ENCODE results near the gene KLF11. TPM values are rescaled to one million over a fixed set of nuclear protein-coding genes. Genes with fewer than 3 reads are reported as not detected.
A peak's percentile ranks its signal among the peaks of the same experiment; 100 is the strongest.

KLF11 gene
- total and polyA plus RNA-seq, 4 experiments from 2014 or later: 7.0 to 9.8 (median 7.9) TPM

- no peak overlapping the region for H3K4me3 ChIP-seq (ENCODE audit: low read length in 2 of 2)
- ChIA-PET POLR2A (ENCODE audit: partially characterized antibody) (interaction anchor here (3.4 kb wide), 1 partner anchor 11 kb away, joined by 12 read pairs; the partner anchor contains the start of gene KLF11), CTCF (ENCODE audit: partially characterized antibody) (interaction anchor here (1.0 to 6.0 kb wide), 2 partner anchors 15 to 48 kb away, joined by 3 to 53 read pairs; no protein-coding TSS in a partner anchor)
- H3K27me3 Mint-ChIP-seq: no peaks in the 10 kb centered on the region
- no peaks in the 10 kb centered on the region for H3K27me3 ChIP-seq (ENCODE audit: insufficient read depth, low read length)
- DNase-seq: no peak
- no peaks in the 10 kb centered on the region for H3K36me3 ChIP-seq (ENCODE audit: insufficient read depth, low read length)
- peaks cover 52% of the 10 kb centered on the region for H3K4me1 ChIP-seq (ENCODE audit: insufficient read depth, low read length)
- intact Hi-C loops (cut with micrococcal nuclease): no loop called here
- no peak overlapping the region for H3K27ac Mint-ChIP-seq
- H3K9me3 ChIP-seq (ENCODE audit: control insufficient read depth in 1 of 2, low read length in 2 of 2): no peaks in the 10 kb centered on the region
- H3K27ac ChIP-seq (ENCODE audit: low read depth, low read length): no peak overlapping the region
- H3K4me1 Mint-ChIP-seq: peaks cover 16 to 54% (median 33%) of the 10 kb centered on the region in 4 donors
- no peak overlapping the region for H3K4me3 Mint-ChIP-seq
- no peaks in the 10 kb centered on the region for H3K9me3 Mint-ChIP-seq
- H3K36me3 Mint-ChIP-seq: no peaks in the 10 kb centered on the region
Measured at GRCh38 chr2:10032746-10033105, 10.6 kb upstream of the KLF11 start.

DNA sequence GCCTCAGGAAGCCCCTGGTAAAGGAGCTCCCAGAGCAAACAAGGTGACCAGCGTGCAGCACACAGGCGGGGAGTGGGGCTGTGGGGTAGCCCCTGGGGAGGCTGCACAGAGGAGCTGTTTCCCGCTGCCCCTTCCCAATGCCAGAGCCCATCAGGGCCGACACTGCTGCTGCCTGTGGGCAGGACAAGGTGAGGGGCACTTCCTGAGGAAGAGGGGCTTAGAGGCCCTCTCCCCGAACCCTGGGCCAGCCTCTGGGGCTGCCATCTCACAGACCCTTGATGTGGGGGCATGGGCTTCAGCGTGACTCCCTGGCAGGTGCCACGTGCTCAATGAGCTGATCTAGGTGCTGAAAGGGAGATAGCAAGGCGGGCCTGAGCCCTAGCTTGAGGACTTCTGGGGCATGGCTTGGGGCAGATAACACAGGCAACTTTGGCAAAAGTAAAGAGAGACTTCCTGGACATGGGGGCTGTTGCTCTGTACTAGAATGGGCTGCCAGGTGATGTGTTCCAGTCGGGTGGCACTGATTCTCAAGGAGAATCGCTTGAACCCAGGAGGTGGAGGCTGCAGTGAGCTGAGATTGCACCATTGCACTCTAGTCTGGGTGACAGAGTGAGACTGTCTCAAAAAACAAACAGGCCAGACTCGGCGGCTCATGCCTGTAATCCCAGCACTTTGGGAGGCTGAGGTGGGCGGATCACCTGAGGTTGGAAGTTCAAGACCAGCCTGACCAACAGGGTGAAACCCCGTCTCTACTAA is 9.9 kb upstream of the KLF11 start:
- Histone ChIP-seq H3K4me3 (ENCODE audit: low read length in 2 of 2) (no peak overlapping the region), H3K4me1 (ENCODE audit: insufficient read depth, low read length) (peaks cover 45% of the 10 kb centered on the region), H3K27ac (ENCODE audit: low read depth, low read length) (no peak overlapping the region), H3K36me3 (ENCODE audit: insufficient read depth, low read length) (no peaks in the 10 kb centered on the region), H3K27me3 (ENCODE audit: insufficient read depth, low read length) (no peaks in the 10 kb centered on the region), H3K9me3 (ENCODE audit: control insufficient read depth in 1 of 2, low read length in 2 of 2) (no peaks in the 10 kb centered on the region)
- no peak overlapping the region for H3K27ac Mint-ChIP-seq
- CTCF ChIA-PET (ENCODE audit: partially characterized antibody): interaction anchor here (1.0 to 6.0 kb wide), 2 partner anchors 14 to 49 kb away, joined by 3 to 53 read pairs; no protein-coding TSS in a partner anchor
- H3K4me3 Mint-ChIP-seq: no peak overlapping the region
- POLR2A ChIA-PET (ENCODE audit: partially characterized antibody): interaction anchor here (3.4 kb wide), 1 partner anchor 11 kb away, joined by 12 read pairs; the partner anchor contains the start of gene KLF11
- H3K36me3 Mint-ChIP-seq: no peaks in the 10 kb centered on the region
- intact Hi-C loops (cut with micrococcal nuclease): no loop called here
- peaks cover 16 to 47% (median 27%) of the 10 kb centered on the region in 4 donors for H3K4me1 Mint-ChIP-seq
- no peak for DNase-seq
- H3K27me3 Mint-ChIP-seq: no peaks in the 10 kb centered on the region
- no peaks in the 10 kb centered on the region for H3K9me3 Mint-ChIP-seq

DNA sequence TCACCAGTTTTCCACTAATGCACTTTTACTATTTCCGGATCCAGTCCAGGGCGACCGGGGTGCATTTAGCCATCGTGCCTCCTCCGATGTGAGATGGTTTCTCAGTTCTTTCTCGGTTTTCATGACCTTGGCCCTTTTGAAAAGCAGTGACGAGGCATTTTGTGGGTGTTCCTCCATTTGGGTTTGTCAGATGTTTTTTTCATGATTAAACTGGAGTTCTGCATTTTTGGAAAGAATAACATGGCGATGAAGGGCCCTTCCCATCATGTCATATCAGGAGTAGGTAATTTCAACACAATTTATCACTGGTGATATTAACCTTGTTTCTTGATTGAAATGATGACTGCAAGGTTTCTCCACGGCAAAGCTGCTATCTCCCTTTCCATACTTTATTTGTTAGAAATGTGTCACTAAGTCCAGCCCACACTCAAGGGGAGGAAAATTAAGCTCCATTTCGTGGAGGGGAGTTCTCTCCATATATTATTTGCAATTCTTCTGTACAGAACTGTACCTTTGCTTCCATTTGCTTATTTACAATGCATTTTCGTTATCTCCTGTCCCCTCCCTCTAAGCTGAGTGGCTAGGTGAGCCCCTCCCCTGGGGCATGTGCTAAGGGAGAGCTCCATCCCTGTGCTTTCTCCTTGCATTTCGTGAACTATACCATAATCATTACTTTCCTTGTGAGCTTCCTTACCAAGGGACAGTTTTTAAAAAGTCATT is 8.9 kb upstream of the KLF11 start:
- Histone ChIP-seq H3K27ac (ENCODE audit: low read depth, low read length) (no peak overlapping the region), H3K9me3 (ENCODE audit: control insufficient read depth in 1 of 2, low read length in 2 of 2) (no peaks in the 10 kb centered on the region), H3K36me3 (ENCODE audit: insufficient read depth, low read length) (no peaks in the 10 kb centered on the region), H3K4me3 (ENCODE audit: low read length in 2 of 2) (no peak overlapping the region), H3K4me1 (ENCODE audit: insufficient read depth, low read length) (peaks cover 35% of the 10 kb centered on the region), H3K27me3 (ENCODE audit: insufficient read depth, low read length) (no peaks in the 10 kb centered on the region)
- DNase-seq: no peak
- H3K36me3 Mint-ChIP-seq: no peaks in the 10 kb centered on the region
- peaks cover 16 to 36% (median 20%) of the 10 kb centered on the region in 4 donors for H3K4me1 Mint-ChIP-seq
- intact Hi-C loops (cut with micrococcal nuclease): no loop called here
- H3K27ac Mint-ChIP-seq: peak overlapping the region in 3 of 7 donors; percentile 32 to 69 (median 52)
- ChIA-PET POLR2A (ENCODE audit: partially characterized antibody) (interaction anchor here (0.7 to 3.4 kb wide), 4 partner anchors 10 to 225 kb away, joined by 3 to 12 read pairs (median 4); partner anchors contain the start of gene KLF11), CTCF (ENCODE audit: partially characterized antibody) (interaction anchor here (1.0 to 6.0 kb wide), 6 partner anchors 10 to 50 kb away, joined by 3 to 53 read pairs (median 4); partner anchors contain the start of gene KLF11)
- no peaks in the 10 kb centered on the region for H3K9me3 Mint-ChIP-seq
- peak overlapping the region in 1 of 8 donors; percentile 43 for H3K4me3 Mint-ChIP-seq
- H3K27me3 Mint-ChIP-seq: no peaks in the 10 kb centered on the region

- intact Hi-C loops (cut with micrococcal nuclease): no loop called here
- peak overlapping the region in 3 of 8 donors; percentile 14 to 24 (median 18) for H3K4me3 Mint-ChIP-seq
- H3K27me3 Mint-ChIP-seq: no peaks in the 10 kb centered on the region
- H3K36me3 ChIP-seq (ENCODE audit: insufficient read depth, low read length): no peaks in the 10 kb centered on the region
- no peaks in the 10 kb centered on the region for H3K27me3 ChIP-seq (ENCODE audit: insufficient read depth, low read length)
- peak overlapping the region in 4 of 7 donors; percentile 22 to 80 (median 60) for H3K27ac Mint-ChIP-seq
- no peak overlapping the region for H3K4me3 ChIP-seq (ENCODE audit: low read length in 2 of 2)
- H3K9me3 Mint-ChIP-seq: no peaks in the 10 kb centered on the region
- H3K36me3 Mint-ChIP-seq: no peaks in the 10 kb centered on the region
- no peak overlapping the region for H3K27ac ChIP-seq (ENCODE audit: low read depth, low read length)
- H3K4me1 ChIP-seq (ENCODE audit: insufficient read depth, low read length): peaks cover 29% of the 10 kb centered on the region
- DNase-seq: no peak
- ChIA-PET CTCF (ENCODE audit: partially characterized antibody) (interaction anchor here (1.0 to 6.0 kb wide), 8 partner anchors 9 to 221 kb away, joined by 3 to 53 read pairs (median 4); partner anchors contain the start of gene KLF11), POLR2A (ENCODE audit: partially characterized antibody) (interaction anchor here (0.7 to 3.4 kb wide), 4 partner anchors 9 to 226 kb away, joined by 3 to 12 read pairs (median 4); partner anchors contain the start of gene KLF11)
- H3K4me1 Mint-ChIP-seq: peaks cover 12 to 31% (median 15%) of the 10 kb centered on the region in 4 donors
- H3K9me3 ChIP-seq (ENCODE audit: control insufficient read depth in 1 of 2, low read length in 2 of 2): no peaks in the 10 kb centered on the region
Measured at GRCh38 chr2:10035053-10035422, 8.3 kb upstream of the KLF11 start.

- no peaks in the 10 kb centered on the region for H3K27me3 Mint-ChIP-seq
- H3K36me3 Mint-ChIP-seq: no peaks in the 10 kb centered on the region
- DNase-seq: no peak
- POLR2A ChIA-PET (ENCODE audit: partially characterized antibody): interaction anchor here (1.2 to 3.4 kb wide), 3 partner anchors 8 to 51 kb away, joined by 3 to 12 read pairs (median 4); partner anchors contain the start of gene KLF11
- H3K36me3 ChIP-seq (ENCODE audit: insufficient read depth, low read length): no peaks in the 10 kb centered on the region
- no peak overlapping the region for H3K4me3 ChIP-seq (ENCODE audit: low read length in 2 of 2)
- no peaks in the 10 kb centered on the region for H3K9me3 ChIP-seq (ENCODE audit: control insufficient read depth in 1 of 2, low read length in 2 of 2)
- intact Hi-C loops (cut with micrococcal nuclease): no loop called here
- H3K27ac ChIP-seq (ENCODE audit: low read depth, low read length): no peak overlapping the region
- H3K27me3 ChIP-seq (ENCODE audit: insufficient read depth, low read length): no peaks in the 10 kb centered on the region
- peaks cover 10 to 26% (median 12%) of the 10 kb centered on the region in 4 donors for H3K4me1 Mint-ChIP-seq
- peak overlapping the region in 2 of 7 donors; percentile 24 to 27 for H3K27ac Mint-ChIP-seq
- H3K4me3 Mint-ChIP-seq: no peak overlapping the region
- no peaks in the 10 kb centered on the region for H3K9me3 Mint-ChIP-seq
- CTCF ChIA-PET (ENCODE audit: partially characterized antibody): interaction anchor here (1.1 to 6.0 kb wide), 5 partner anchors 12 to 221 kb away, joined by 3 to 53 read pairs (median 4); no protein-coding TSS in a partner anchor
- peaks cover 23% of the 10 kb centered on the region for H3K4me1 ChIP-seq (ENCODE audit: insufficient read depth, low read length)
Measured at GRCh38 chr2:10035633-10036032, 7.7 kb upstream of the KLF11 start.

- Mint-ChIP-seq H3K27me3 (no peaks in the 10 kb centered on the region), H3K4me1 (peaks cover 10 to 26% (median 14%) of the 10 kb centered on the region in 4 donors), H3K36me3 (no peaks in the 10 kb centered on the region), H3K4me3 (no peak overlapping the region), H3K9me3 (no peaks in the 10 kb centered on the region), H3K27ac (peak overlapping the region in 3 of 7 donors; percentile 8 to 27 (median 23))
- POLR2A ChIA-PET (ENCODE audit: partially characterized antibody): interaction anchor here (1.4 to 3.4 kb wide), 2 partner anchors 8 to 52 kb away, joined by 4 to 12 read pairs; partner anchors contain the start of gene KLF11
- CTCF ChIA-PET (ENCODE audit: partially characterized antibody): interaction anchor here (0.7 to 6.0 kb wide), 5 partner anchors 12 to 222 kb away, joined by 3 to 53 read pairs (median 4); no protein-coding TSS in a partner anchor
- H3K27ac ChIP-seq (ENCODE audit: low read depth, low read length): no peak overlapping the region
- H3K36me3 ChIP-seq (ENCODE audit: insufficient read depth, low read length): no peaks in the 10 kb centered on the region
- no peak overlapping the region for H3K4me3 ChIP-seq (ENCODE audit: low read length in 2 of 2)
- peak; percentile 23 to 69 (median 28) for DNase-seq
- intact Hi-C loops (cut with micrococcal nuclease): no loop called here
- H3K9me3 ChIP-seq (ENCODE audit: control insufficient read depth in 1 of 2, low read length in 2 of 2): no peaks in the 10 kb centered on the region
- peaks cover 23% of the 10 kb centered on the region for H3K4me1 ChIP-seq (ENCODE audit: insufficient read depth, low read length)
- no peaks in the 10 kb centered on the region for H3K27me3 ChIP-seq (ENCODE audit: insufficient read depth, low read length)
Measured at GRCh38 chr2:10036095-10036884, 7.1 kb upstream of the KLF11 start.
